Neural cell (in vitro differentiated cells): Measurements from ENCODE around the gene KDM4D. TPM values are rescaled to one million over a fixed set of nuclear protein-coding genes. Genes with fewer than 3 reads are reported as not detected.
"Not testable (repeated sequence)": the region's sequence is repeated elsewhere in the genome, so short reads cannot be mapped to it uniquely, and the experiment has no call there.

Source experiments
- H2AFZ ChIP-seq: fragments of 200-600, 300-800 bp; sonication (generic), shearing (Covaris generic); 2 replicates; pipeline ENCODE4 v1.6.0; 2014; ENCODE audit warnings: low read depth, mild to moderate bottlenecking, antibody characterized with exemption, low read length, moderate library complexity
- H3F3A ChIP-seq: fragments of 200-600 bp; shearing (Covaris generic); 2 replicates; pipeline ENCODE4 v1.6.1; 2016; ENCODE audit warnings: mild to moderate bottlenecking, moderate library complexity, mixed read lengths, antibody characterized with exemption, low read length; ENCODE audit not compliant: insufficient read depth, poor library complexity, severe bottlenecking
- H3K27ac ChIP-seq: fragments of 200-600, 300-800 bp; sonication (generic), shearing (Covaris generic); 2 replicates; pipeline ENCODE4 v1.5.1; 2014; ENCODE audit warnings: mild to moderate bottlenecking, low read length, moderate library complexity
- H3K27me3 ChIP-seq: fragments of 300-800, 200-600 bp; sonication (generic), shearing (Covaris generic); 2 replicates; pipeline ENCODE4 v1.6.0; 2014; ENCODE audit warnings: mild to moderate bottlenecking, low read depth, low read length, moderate library complexity; ENCODE audit not compliant: insufficient read depth
- H3K36me3 ChIP-seq: fragments of 300-800, 200-600 bp; sonication (generic), shearing (Covaris generic); 2 replicates; pipeline ENCODE4 v1.5.1; 2014; ENCODE audit warnings: mild to moderate bottlenecking, antibody characterized with exemption, low read length, moderate library complexity; ENCODE audit not compliant: insufficient read depth
- H3K4me2 ChIP-seq: fragments of 300-800, 200-600 bp; sonication (generic), shearing (Covaris generic); 2 replicates; pipeline ENCODE4 v1.6.0; 2014; ENCODE audit warnings: mild to moderate bottlenecking, low read length
- H3K4me3 ChIP-seq: fragments of 300-800, 200-600 bp; sonication (generic), shearing (Covaris generic); 2 replicates; pipeline ENCODE4 v1.5.1; 2014; ENCODE audit warnings: mild to moderate bottlenecking, low read length, moderate library complexity
- H3K79me2 ChIP-seq: fragments of 200-600 bp; shearing (Covaris generic); replicated peaks from 2 replicates; pipeline ENCODE4 v1.6.0; 2014; ENCODE audit warnings: mild to moderate bottlenecking, low read length, moderate library complexity; ENCODE audit not compliant: insufficient read depth
- H3K9ac ChIP-seq: fragments of 300-800, 200-600 bp; sonication (generic), shearing (Covaris generic); 2 replicates; pipeline ENCODE4 v1.6.1; 2016; ENCODE audit warnings: mild to moderate bottlenecking, low read length, mixed read lengths
- H3K9me2 ChIP-seq: fragments of 200-600 bp; shearing (Covaris generic); 2 replicates; pipeline ENCODE4 v1.6.1; 2016; ENCODE audit warnings: mild to moderate bottlenecking, low read length, mixed read lengths; ENCODE audit not compliant: insufficient read depth
- H3K9me3 ChIP-seq: fragments of 200-600, 300-800 bp; sonication (generic), shearing (Covaris generic); 2 replicates; pipeline ENCODE4 v1.6.1; 2016; ENCODE audit warnings: mild to moderate bottlenecking, mixed run types, low read length, moderate library complexity, mixed read lengths
- H4K20me1 ChIP-seq: fragments of 200-600 bp; shearing (Covaris generic); 2 replicates; pipeline ENCODE4 v1.6.1; 2016; ENCODE audit warnings: mild to moderate bottlenecking, mixed run types; ENCODE audit not compliant: insufficient read depth
- EP300 ChIP-seq: fragments of 450-650 bp; conservative IDR thresholded peaks from 2 replicates; pipeline ENCODE4 v1.6.1; 2014; ENCODE audit warnings: antibody characterized with exemption, mild to moderate bottlenecking, moderate library complexity; ENCODE audit not compliant: poor library complexity, severe bottlenecking
- EZH2 ChIP-seq: fragments of 200-600, 300-800 bp; shearing (Covaris generic), sonication (generic); IDR thresholded peaks from 2 replicates; pipeline ENCODE4 v1.6.1; 2014; ENCODE audit warnings: antibody characterized with exemption, low read length, borderline replicate concordance, mild to moderate bottlenecking; ENCODE audit not compliant: insufficient read depth, poor library complexity, severe bottlenecking
- MXI1 ChIP-seq: fragments of 450-650 bp; conservative IDR thresholded peaks from 2 replicates; pipeline ENCODE4 v1.6.1; 2014; ENCODE audit warnings: antibody characterized with exemption, mild to moderate bottlenecking; ENCODE audit not compliant: poor library complexity, severe bottlenecking
- POLR2AphosphoS5 ChIP-seq: IDR thresholded peaks from 2 replicates; pipeline ENCODE4 v1.6.1; 2012
- RAD21 ChIP-seq: fragments of 450-650 bp; conservative IDR thresholded peaks from 2 replicates; pipeline ENCODE4 v1.6.1; 2014; ENCODE audit warnings: antibody characterized with exemption, mild to moderate bottlenecking, moderate library complexity
- SMC3 ChIP-seq: fragments of 450-650 bp; conservative IDR thresholded peaks from 2 replicates; pipeline ENCODE4 v1.6.1; 2014; ENCODE audit warnings: antibody characterized with exemption, mild to moderate bottlenecking, moderate library complexity; ENCODE audit not compliant: poor library complexity
- TAF1 ChIP-seq: IDR thresholded peaks from 2 replicates; pipeline ENCODE4 v1.6.1; 2012; ENCODE audit warnings: low read depth
- polyA plus RNA-seq: library from polyadenylated mRNA; depleted of rRNA; stranded (reverse); fragments of >200 nt; gene quantifications from 2 replicates; pipeline ENCODE4 v1.2.3, GENCODE V29; 2014
- TF ChIP-seq, protein P1 (sequence below): fragments of 450-650 bp; IDR thresholded peaks from 2 replicates; pipeline ENCODE4 v1.5.1; 2014; ENCODE audit warnings: antibody characterized with exemption, mild to moderate bottlenecking, moderate library complexity; ENCODE audit not compliant: poor library complexity, severe bottlenecking
- TF ChIP-seq, protein P2 (sequence below): IDR thresholded peaks from 2 replicates; pipeline ENCODE4 v1.6.1; 2012; ENCODE audit warnings: borderline replicate concordance

Gene KDM4D
- polyA plus RNA-seq, 1 donor from 2014 or later = 1.3 TPM

DNA sequence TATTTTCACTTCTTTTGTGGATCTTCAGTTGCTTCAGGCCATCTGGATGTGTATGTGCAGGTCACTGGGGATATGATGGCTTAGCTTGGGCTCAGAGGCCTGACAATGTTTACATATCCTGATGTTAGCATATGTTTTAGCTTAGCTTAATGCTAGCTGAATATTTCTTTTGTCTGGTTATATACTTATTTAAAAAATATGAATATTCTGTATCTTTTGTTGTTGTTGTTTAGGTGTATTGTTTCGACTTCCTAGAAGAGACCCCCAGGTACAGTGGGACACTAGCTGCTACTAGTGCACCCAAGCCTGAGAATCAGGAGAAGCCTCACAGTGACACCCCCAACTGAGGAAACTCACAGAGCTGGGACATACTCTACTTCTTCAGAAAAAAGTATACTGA lies 51.4 kb downstream of the KDM4D start, which contains the start of gene KDM4E:
KDM4E (plus strand) TSS at position 301 of the 400 bp plus-strand sequence. CDS start 300 bp downstream, outside the sequence.
- no peak within 1 kb of the TSS for H3K4me2 ChIP-seq
- H3K9me3 ChIP-seq = no peaks in the 10 kb centered on the region
- H2AFZ ChIP-seq = no peak within 1 kb of the TSS
- H3K27me3 ChIP-seq = no peaks in the 10 kb centered on the region
- H3K36me3 ChIP-seq = no peaks in the 10 kb centered on the region
- H3K79me2 ChIP-seq = no peaks in the 10 kb centered on the region
- H3K9ac ChIP-seq = no peak within 1 kb of the TSS
- H4K20me1 ChIP-seq = no peaks in the 10 kb centered on the region
- no peaks in the 10 kb centered on the region for H3K9me2 ChIP-seq
- no peak for TF ChIP-seq TAF1
- no peak for TF ChIP-seq SMC3
- no peak for TF ChIP-seq RAD21
- TF ChIP-seq EP300 = no peak
- no peak for TF ChIP-seq MXI1
- H3K27ac ChIP-seq = no peak within 1 kb of the TSS
- H3K4me3 ChIP-seq = no peak within 1 kb of the TSS
- H3F3A ChIP-seq = no peaks in the 10 kb centered on the region

DNA sequence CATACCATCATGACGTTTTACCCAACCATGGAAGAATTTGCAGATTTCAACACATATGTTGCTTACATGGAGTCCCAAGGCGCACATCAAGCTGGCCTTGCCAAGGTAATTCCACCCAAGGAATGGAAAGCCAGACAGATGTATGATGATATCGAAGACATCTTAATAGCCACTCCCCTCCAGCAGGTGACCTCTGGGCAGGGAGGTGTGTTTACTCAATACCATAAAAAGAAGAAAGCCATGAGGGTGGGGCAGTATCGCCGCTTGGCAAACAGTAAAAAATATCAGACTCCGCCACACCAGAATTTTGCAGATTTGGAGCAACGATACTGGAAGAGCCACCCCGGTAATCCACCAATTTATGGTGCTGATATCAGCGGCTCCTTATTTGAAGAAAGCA lies 52.1 kb downstream of the KDM4D start:
- H3K79me2 ChIP-seq, H3K9me2 ChIP-seq, H3F3A ChIP-seq, H3K9ac ChIP-seq, H3K27ac ChIP-seq, H3K9me3 ChIP-seq, H2AFZ ChIP-seq, H4K20me1 ChIP-seq, H3K4me3 ChIP-seq, H3K27me3 ChIP-seq, H3K4me2 ChIP-seq, H3K36me3 ChIP-seq: not testable (repeated sequence)

DNA sequence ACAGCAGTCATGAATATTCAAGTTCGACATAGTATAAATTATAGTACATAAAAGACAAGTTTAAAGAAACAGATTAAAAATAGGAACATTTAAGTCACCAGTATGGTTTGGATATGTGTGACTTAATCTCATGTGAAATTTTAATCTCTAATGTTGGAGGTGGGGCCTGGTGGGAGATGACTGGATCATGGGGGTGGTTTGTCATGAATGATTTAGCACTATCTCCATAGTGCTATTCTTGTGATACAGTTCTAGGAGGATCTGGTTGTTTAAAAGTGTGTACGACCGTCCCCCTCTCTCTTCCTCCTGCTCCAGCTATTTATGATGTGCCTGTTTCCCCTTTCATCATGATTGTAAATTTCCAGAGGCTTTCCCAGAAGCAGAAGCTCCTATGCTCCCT lies 54.8 kb downstream of the KDM4D start:
- TF ChIP-seq MXI1 (no peak), TAF1 (no peak), EP300 (no peak), SMC3 (no peak), POLR2AphosphoS5 (no peak), RAD21 (no peak), EZH2 (no peak)
- TF ChIP-seq, protein P1, sequence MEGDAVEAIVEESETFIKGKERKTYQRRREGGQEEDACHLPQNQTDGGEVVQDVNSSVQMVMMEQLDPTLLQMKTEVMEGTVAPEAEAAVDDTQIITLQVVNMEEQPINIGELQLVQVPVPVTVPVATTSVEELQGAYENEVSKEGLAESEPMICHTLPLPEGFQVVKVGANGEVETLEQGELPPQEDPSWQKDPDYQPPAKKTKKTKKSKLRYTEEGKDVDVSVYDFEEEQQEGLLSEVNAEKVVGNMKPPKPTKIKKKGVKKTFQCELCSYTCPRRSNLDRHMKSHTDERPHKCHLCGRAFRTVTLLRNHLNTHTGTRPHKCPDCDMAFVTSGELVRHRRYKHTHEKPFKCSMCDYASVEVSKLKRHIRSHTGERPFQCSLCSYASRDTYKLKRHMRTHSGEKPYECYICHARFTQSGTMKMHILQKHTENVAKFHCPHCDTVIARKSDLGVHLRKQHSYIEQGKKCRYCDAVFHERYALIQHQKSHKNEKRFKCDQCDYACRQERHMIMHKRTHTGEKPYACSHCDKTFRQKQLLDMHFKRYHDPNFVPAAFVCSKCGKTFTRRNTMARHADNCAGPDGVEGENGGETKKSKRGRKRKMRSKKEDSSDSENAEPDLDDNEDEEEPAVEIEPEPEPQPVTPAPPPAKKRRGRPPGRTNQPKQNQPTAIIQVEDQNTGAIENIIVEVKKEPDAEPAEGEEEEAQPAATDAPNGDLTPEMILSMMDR = no peak
- TF ChIP-seq, protein P2, sequence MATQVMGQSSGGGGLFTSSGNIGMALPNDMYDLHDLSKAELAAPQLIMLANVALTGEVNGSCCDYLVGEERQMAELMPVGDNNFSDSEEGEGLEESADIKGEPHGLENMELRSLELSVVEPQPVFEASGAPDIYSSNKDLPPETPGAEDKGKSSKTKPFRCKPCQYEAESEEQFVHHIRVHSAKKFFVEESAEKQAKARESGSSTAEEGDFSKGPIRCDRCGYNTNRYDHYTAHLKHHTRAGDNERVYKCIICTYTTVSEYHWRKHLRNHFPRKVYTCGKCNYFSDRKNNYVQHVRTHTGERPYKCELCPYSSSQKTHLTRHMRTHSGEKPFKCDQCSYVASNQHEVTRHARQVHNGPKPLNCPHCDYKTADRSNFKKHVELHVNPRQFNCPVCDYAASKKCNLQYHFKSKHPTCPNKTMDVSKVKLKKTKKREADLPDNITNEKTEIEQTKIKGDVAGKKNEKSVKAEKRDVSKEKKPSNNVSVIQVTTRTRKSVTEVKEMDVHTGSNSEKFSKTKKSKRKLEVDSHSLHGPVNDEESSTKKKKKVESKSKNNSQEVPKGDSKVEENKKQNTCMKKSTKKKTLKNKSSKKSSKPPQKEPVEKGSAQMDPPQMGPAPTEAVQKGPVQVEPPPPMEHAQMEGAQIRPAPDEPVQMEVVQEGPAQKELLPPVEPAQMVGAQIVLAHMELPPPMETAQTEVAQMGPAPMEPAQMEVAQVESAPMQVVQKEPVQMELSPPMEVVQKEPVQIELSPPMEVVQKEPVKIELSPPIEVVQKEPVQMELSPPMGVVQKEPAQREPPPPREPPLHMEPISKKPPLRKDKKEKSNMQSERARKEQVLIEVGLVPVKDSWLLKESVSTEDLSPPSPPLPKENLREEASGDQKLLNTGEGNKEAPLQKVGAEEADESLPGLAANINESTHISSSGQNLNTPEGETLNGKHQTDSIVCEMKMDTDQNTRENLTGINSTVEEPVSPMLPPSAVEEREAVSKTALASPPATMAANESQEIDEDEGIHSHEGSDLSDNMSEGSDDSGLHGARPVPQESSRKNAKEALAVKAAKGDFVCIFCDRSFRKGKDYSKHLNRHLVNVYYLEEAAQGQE = no peak
- Histone ChIP-seq H3K27me3 (no peaks in the 10 kb centered on the region), H3K9ac (no peak overlapping the region)

More for the DNA sequence above, 54.8 kb downstream of the KDM4D start:
- Histone ChIP-seq H3K9me2 (no peaks in the 10 kb centered on the region), H3K4me2 (no peak overlapping the region), H2AFZ (no peak overlapping the region), H3K4me3 (no peak overlapping the region), H3K27ac (no peak overlapping the region), H3F3A (no peaks in the 10 kb centered on the region), H3K79me2 (no peaks in the 10 kb centered on the region), H3K36me3 (no peaks in the 10 kb centered on the region), H3K9me3 (no peaks in the 10 kb centered on the region), H4K20me1 (no peaks in the 10 kb centered on the region)
